ENCODE measurements around the gene TMPRSS2.

Gene TMPRSS2

GRCh38 chr21:41479686-41480085 is 28.3 kb downstream of the TMPRSS2 start:
- no peak for DNase-seq

- no peak for DNase-seq
These were observed 29.4 kb downstream of the TMPRSS2 start for GRCh38 chr21:41478319-41479177.

- no peak for DNase-seq
These were observed 30.2 kb downstream of the TMPRSS2 start for GRCh38 chr21:41477641-41478318.

- DNase-seq: no peak
These were observed 32.1 kb downstream of the TMPRSS2 start for GRCh38 chr21:41475714-41476420.

GRCh38 chr21:41472753-41473548 is 35.0 kb downstream of the TMPRSS2 start:
- DNase-seq: no peak

- DNase-seq: no peak
These were observed 37.9 kb downstream of the TMPRSS2 start for GRCh38 chr21:41470054-41470453.

- no peak for DNase-seq
These were observed 41.7 kb downstream of the TMPRSS2 start for GRCh38 chr21:41466024-41466820.

- DNase-seq: no peak
These were observed 42.7 kb downstream of the TMPRSS2 start for GRCh38 chr21:41465176-41465781.

GRCh38 chr21:41460578-41461527 is 47.1 kb downstream of the TMPRSS2 start:
- DNase-seq: peak; percentile 30

- DNase-seq: no peak
These were observed 47.9 kb downstream of the TMPRSS2 start for GRCh38 chr21:41459884-41460534.

- no peak for DNase-seq
These were observed 49.4 kb downstream of the TMPRSS2 start for GRCh38 chr21:41458559-41458958.

- DNase-seq: no peak
These were observed 49.8 kb downstream of the TMPRSS2 start for GRCh38 chr21:41458121-41458520.

- DNase-seq: no peak
These were observed 54.2 kb downstream of the TMPRSS2 start for GRCh38 chr21:41453761-41454160.

GRCh38 chr21:41453198-41453597 is 54.8 kb downstream of the TMPRSS2 start:
- DNase-seq: no peak

- DNase-seq: no peak
These were observed 55.9 kb downstream of the TMPRSS2 start for GRCh38 chr21:41451753-41452676.

GRCh38 chr21:41449613-41450012 is 58.3 kb downstream of the TMPRSS2 start:
- no peak for DNase-seq

GRCh38 chr21:41447356-41447755 is 60.6 kb downstream of the TMPRSS2 start:
- DNase-seq: no peak

GRCh38 chr21:41446586-41446985 is 61.4 kb downstream of the TMPRSS2 start:
- no peak for DNase-seq

- DNase-seq: no peak
These were observed 62.5 kb downstream of the TMPRSS2 start for GRCh38 chr21:41445465-41445862.
